Esophagus squamous epithelium (tissue), 5 donors: ENCODE measurements around the gene DPM3. TPM values are rescaled to one million over a fixed set of nuclear protein-coding genes. Genes with fewer than 3 reads are reported as not detected.
A peak's percentile ranks its signal among the peaks of the same experiment; 100 is the strongest.

Source experiments
- DNase-seq: peaks from one replicate; lab custom pipeline; 2025; lab: John Stamatoyannopoulos, UW
- H3K27ac ChIP-seq, 4 donors: fragments of 200-600 bp; sonication (generic); one replicate each; pipeline ENCODE4 v1.5.1; 2016 to 2019; ENCODE audit warnings: mild to moderate bottlenecking in 1 of 4
- H3K27me3 ChIP-seq, 4 donors: fragments of 200-600 bp; sonication (generic); 1 replicate in 3 of 4; 2 replicates in 1 of 4; pipeline versions ENCODE4 v1.5.1 to v1.6.0; 2017 to 2021; ENCODE audit warnings: antibody characterized with exemption in 1 of 4
- H3K36me3 ChIP-seq, 3 donors: fragments of 200-600 bp; sonication (generic); one replicate each; pipeline ENCODE4 v1.5.1; 2016 to 2019
- H3K4me1 ChIP-seq, 3 donors: fragments of 200-600 bp; sonication (generic); one replicate each; pipeline ENCODE4 v1.5.1; 2017 to 2019
- H3K4me3 ChIP-seq, 4 donors: fragments of 200-600 bp; sonication (generic); 1 replicate in 3 of 4; 2 replicates in 1 of 4; pipeline ENCODE4 v1.5.1; 2016 to 2019; ENCODE audit warnings: mild to moderate bottlenecking in 2 of 4, moderate library complexity in 1 of 4
- H3K9me3 ChIP-seq, 3 donors: fragments of 200-600 bp; sonication (generic); one replicate each; pipeline ENCODE4 v1.5.1; 2016 to 2019
- CTCF ChIP-seq, 6 experiments: fragments of 450-650 bp in 4 of 6; fragments of 200-600 bp in 2 of 6; sonication (generic) in 2 of 6; IDR thresholded peaks; one replicate each; pipeline ENCODE4 v1.5.1; 2016 to 2019; ENCODE audit warnings: antibody characterized with exemption in 6 of 6, mild to moderate bottlenecking in 4 of 6, moderate library complexity in 4 of 6
- POLR2A ChIP-seq, 4 donors: fragments of 450-650 bp; IDR thresholded peaks; one replicate each; pipeline ENCODE4 v1.6.1; 2017; ENCODE audit warnings: antibody characterized with exemption in 4 of 4, mild to moderate bottlenecking in 4 of 4, moderate library complexity in 3 of 4
- WGBS, 2 donors: methylation state at CpG; one replicate each; pipeline ENCODE4 v1.1.5; 2018; 5-methylcytosine and 5-hydroxymethylcytosine counted together
- intact Hi-C: fragments of 100-400 bp; cut with DNase I; formaldehyde crosslinking; loops from one replicate; pipeline ENCODE4 v1.15.0; 2022
- total RNA-seq, 4 donors: library from RNA; depleted of rRNA; stranded (reverse); fragments of >200 nt; gene quantifications; one replicate each; pipeline ENCODE4 v1.1.0, GENCODE V29; 2016
- donor health status: DM: yes; HTN: yes; CAD: no.

Gene DPM3
- total RNA-seq, 4 donors from 2014 or later: 33.1 to 67.7 (median 45.4) TPM

- no peak overlapping the region for H3K4me3 ChIP-seq
- no peak overlapping the region for H3K27ac ChIP-seq
- H3K4me1 ChIP-seq: peaks cover 25 to 61% (median 28%) of the 10 kb centered on the region in 3 donors
- DNase-seq: no peak
- peaks cover 0 to 1% (median 0%) of the 10 kb centered on the region in 3 donors for H3K36me3 ChIP-seq
- WGBS, 2 donors: 57 to 92% methylated on average over 1 to 4 of the region's 9 CpGs
- TF ChIP-seq POLR2A (IDR thresholded peaks at IDR 0.05) (no peak), CTCF (IDR thresholded peaks at IDR 0.05) (no peak)
- H3K27me3 ChIP-seq: peaks cover 0 to 27% (median 0%) of the 10 kb centered on the region in 4 donors
- intact Hi-C loops: no loop called here
- no peaks in the 10 kb centered on the region for H3K9me3 ChIP-seq
Observed at GRCh38 chr1:155175927-155176371, 35.6 kb upstream of the DPM3 start.

DNA sequence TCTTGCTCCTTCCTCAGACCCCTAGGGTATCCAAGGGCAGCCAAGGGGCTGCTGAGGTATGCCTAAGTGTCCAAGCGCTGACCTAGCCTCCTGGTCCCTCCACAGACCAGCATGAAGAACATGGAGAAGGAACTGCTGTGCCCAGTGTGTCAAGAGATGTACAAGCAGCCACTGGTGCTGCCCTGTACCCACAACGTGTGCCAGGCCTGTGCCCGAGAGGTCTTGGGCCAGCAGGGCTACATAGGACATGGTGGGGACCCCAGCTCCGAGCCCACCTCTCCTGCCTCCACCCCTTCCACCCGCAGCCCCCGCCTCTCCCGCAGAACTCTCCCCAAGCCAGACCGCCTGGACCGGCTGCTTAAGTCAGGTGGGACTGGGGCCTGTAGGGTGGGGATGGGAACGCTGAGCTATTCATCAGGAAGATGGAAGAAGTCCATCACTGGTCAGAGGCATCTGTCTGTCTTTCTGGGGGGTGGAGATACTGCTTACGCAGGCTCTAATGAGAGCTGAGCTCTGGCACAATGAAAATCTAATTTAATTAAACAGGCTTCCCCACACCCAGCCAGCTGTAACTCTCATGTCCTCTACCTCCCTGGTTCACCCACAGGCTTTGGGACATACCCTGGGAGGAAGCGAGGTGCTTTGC, 35.1 kb upstream of the DPM3 start:
- H3K4me3 ChIP-seq: no peak overlapping the region
- H3K36me3 ChIP-seq: peaks cover 0 to 7% (median 0%) of the 10 kb centered on the region in 3 donors
- 78 to 89% methylated on average over 3 to 4 of the region's 12 CpGs for WGBS, 2 donors
- H3K27me3 ChIP-seq: peaks cover 0 to 27% (median 0%) of the 10 kb centered on the region in 4 donors
- DNase-seq: no peak
- no peak for TF ChIP-seq CTCF (IDR thresholded peaks at IDR 0.05)
- no peak for TF ChIP-seq POLR2A (IDR thresholded peaks at IDR 0.05)
- peaks cover 25 to 58% (median 28%) of the 10 kb centered on the region in 3 donors for H3K4me1 ChIP-seq
- intact Hi-C loops: no loop called here
- no peak overlapping the region for H3K27ac ChIP-seq
- no peaks in the 10 kb centered on the region for H3K9me3 ChIP-seq

DNA sequence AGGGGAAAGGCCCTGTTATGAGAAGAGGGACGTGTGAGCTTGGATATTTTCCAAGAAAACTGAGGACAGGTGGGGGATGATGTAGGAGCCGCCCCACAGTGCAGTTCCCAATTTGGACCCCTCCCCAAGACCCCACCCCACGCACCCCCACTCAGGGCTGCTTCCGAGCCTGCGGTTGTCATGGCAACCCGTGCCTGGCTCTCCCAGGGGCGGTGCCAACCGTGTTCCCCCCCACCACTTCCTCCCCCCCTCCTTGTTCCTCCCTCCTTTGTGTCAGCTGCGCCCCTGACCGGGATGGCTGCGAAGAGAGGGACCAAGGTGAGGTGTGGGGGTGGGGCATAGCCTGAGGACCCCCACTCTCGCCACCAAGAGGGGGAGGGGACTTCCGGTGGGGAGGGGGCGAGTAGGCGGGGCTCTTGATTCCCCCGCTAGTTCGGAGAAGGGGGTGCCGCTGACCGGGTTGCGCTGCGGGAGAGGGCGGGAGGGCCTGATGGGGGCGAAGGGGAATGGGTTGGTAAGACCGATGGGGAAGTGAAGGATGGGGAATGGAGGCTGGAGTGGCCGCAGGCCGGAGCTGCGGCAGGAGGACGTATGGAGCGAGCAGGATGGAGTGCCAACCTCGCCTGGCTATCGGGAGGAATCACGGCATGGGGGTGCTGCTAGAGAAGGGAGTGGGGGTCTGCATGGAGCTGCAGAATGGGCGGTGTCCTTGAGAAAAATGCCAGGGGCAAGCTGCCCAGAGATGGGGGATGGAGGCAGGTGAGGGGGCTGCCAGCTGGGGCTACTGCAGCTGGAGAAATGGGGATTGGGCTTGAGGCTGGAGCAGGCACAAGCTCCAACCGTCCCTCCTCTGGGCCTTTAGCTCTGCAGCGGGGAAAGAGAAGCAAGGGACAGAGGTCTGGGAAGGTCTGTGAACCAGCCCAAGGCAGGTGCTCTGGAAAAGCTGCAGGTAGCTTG, 34.3 kb upstream of the DPM3 start:
- H3K9me3 ChIP-seq: no peaks in the 10 kb centered on the region
- DNase-seq: no peak
- TF ChIP-seq CTCF (IDR thresholded peaks at IDR 0.05) (no peak), POLR2A (IDR thresholded peaks at IDR 0.05) (no peak)
- peaks cover 25 to 58% (median 28%) of the 10 kb centered on the region in 3 donors for H3K4me1 ChIP-seq
- H3K27ac ChIP-seq: peak overlapping the region in 2 of 4 donors; percentile 28 to 33
- WGBS, 2 donors: 17 to 25% methylated on average over 14 to 24 of the region's 35 CpGs
- peaks cover 0 to 27% (median 0%) of the 10 kb centered on the region in 4 donors for H3K27me3 ChIP-seq
- peaks cover 0 to 15% (median 4%) of the 10 kb centered on the region in 3 donors for H3K36me3 ChIP-seq
- peak overlapping the region in 3 of 4 donors; percentile 92 to 96 (median 95) for H3K4me3 ChIP-seq
- intact Hi-C loops: no loop called here

DNA sequence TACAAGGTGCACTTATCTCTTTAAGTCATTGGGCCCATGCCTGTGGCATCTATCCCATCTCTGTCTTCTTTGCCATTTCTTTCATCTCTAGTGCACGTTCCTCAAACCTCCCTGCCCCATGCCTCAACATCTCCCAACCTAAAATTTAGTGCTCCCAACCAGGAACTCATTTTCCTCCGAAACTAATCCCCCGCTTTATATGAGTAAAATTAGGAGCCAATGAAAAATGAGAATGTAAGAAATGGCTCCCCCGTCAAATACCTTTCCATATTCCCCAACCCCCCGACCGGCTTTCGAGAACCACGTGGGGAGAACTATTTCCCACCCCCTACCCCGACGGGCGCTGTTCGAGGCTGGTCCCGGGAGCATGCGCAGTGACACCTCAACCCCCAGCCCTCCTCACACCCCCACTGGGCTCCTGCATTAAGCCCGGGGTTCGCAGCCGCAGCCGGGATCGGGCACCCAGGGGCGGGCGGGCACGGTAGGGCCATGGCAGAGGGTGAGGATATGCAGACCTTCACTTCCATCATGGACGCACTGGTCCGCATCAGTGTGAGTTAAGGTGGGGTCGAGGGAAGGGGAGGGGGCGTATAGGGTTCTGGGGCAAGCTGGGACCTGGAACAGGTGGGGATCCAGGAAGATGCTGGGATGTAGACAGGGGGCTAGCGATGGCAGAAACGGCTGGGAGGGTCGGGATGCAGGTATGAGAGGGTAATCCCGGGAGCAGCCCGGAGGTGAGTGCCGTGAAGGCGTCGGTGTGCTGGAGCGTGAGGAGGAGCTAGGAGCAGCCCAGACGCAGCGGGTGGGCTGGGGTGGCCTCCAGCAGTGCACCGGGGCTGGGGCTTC, 33.4 kb upstream of the DPM3 start, which contains the start of gene TRIM46:
TSS of gene TRIM46 (plus strand) at position 372 of the 846 bp plus-strand sequence. CDS start at position 490, 118 bp downstream.
- Histone ChIP-seq H3K27ac (peak within 1 kb of the TSS; percentile 92 to 99 (median 96)), H3K9me3 (no peaks in the 10 kb centered on the region), H3K36me3 (peaks cover 0 to 24% (median 13%) of the 10 kb centered on the region in 3 donors), H3K27me3 (peaks cover 0 to 27% (median 0%) of the 10 kb centered on the region in 4 donors), H3K4me3 (peak within 1 kb of the TSS; percentile 82 to 96 (median 94)), H3K4me1 (peaks cover 25 to 58% (median 28%) of the 10 kb centered on the region in 3 donors)
- TF ChIP-seq POLR2A (IDR thresholded peaks at IDR 0.05) (no peak), CTCF (IDR thresholded peaks at IDR 0.05) (peak in 1 of 6 experiments; percentile 0)
- WGBS, 2 donors: 1 to 3% methylated on average over 20 to 31 of the region's 38 CpGs
- no peak for DNase-seq
- intact Hi-C loops: no loop called here
